ENCODE results near the gene MED13L.

GRCh38 chr12:116199160-116199706 is 78.3 kb downstream of the MED13L start:
- TF ChIP-seq, protein P1, sequence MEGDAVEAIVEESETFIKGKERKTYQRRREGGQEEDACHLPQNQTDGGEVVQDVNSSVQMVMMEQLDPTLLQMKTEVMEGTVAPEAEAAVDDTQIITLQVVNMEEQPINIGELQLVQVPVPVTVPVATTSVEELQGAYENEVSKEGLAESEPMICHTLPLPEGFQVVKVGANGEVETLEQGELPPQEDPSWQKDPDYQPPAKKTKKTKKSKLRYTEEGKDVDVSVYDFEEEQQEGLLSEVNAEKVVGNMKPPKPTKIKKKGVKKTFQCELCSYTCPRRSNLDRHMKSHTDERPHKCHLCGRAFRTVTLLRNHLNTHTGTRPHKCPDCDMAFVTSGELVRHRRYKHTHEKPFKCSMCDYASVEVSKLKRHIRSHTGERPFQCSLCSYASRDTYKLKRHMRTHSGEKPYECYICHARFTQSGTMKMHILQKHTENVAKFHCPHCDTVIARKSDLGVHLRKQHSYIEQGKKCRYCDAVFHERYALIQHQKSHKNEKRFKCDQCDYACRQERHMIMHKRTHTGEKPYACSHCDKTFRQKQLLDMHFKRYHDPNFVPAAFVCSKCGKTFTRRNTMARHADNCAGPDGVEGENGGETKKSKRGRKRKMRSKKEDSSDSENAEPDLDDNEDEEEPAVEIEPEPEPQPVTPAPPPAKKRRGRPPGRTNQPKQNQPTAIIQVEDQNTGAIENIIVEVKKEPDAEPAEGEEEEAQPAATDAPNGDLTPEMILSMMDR (IDR thresholded peaks at IDR 0.05) = no peak
- TF ChIP-seq POLR2A (IDR thresholded peaks at IDR 0.05) = no peak

Measured in heart left ventricle (tissue), 13 donors.